Epithelial cell of proximal tubule (primary cell): ENCODE data around the gene SCAI. TPM values are rescaled to one million over a fixed set of nuclear protein-coding genes. Genes with fewer than 3 reads are reported as not detected.
"Not testable (repeated sequence)": the region's sequence is repeated elsewhere in the genome, so short reads cannot be mapped to it uniquely, and the experiment has no call there.

Source experiments
- DNase-seq: peaks from one replicate; pipeline ENCODE4 v3.0.0-alpha.2; 2011; ENCODE audit warnings: low read depth
- H3K4me3 ChIP-seq: 2 replicates; pipeline ENCODE4 v1.5.1; 2011; ENCODE audit warnings: low read depth, mild to moderate bottlenecking, low read length
- total RNA-seq: library from RNA; depleted of rRNA; stranded (reverse); fragments of >200 nt; gene quantifications from 2 replicates; pipeline ENCODE4 v1.2.3, GENCODE V29; 2015
- TF ChIP-seq, protein P1 (sequence below): conservative IDR thresholded peaks from 2 replicates; pipeline ENCODE4 v1.5.1; 2012; ENCODE audit warnings: low read depth, mild to moderate bottlenecking, low read length

Gene SCAI
- total RNA-seq, 1 donor from 2014 or later: 2.1 TPM

DNA sequence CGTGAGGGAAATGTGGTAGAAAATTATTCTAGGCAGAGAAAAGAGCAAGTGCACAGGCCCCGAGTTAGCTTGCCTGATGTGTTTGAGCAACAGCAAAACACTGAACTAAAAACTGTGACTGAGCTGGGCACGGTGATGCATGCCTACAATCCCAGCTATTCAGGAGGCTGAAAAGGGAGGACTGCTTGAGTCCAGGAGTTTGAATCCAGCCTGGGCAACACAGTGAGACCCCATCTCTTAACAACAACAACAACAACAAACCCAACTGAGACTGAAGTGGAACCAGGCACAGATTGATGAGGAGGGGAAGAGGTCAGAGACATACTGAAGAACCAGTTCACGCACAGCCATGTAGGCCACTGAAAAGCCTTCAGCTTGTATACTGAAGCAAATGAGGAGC is 42.5 kb downstream of the SCAI start:
- no peak overlapping the region for H3K4me3 ChIP-seq
- DNase-seq: no peak
- TF ChIP-seq, protein P1, sequence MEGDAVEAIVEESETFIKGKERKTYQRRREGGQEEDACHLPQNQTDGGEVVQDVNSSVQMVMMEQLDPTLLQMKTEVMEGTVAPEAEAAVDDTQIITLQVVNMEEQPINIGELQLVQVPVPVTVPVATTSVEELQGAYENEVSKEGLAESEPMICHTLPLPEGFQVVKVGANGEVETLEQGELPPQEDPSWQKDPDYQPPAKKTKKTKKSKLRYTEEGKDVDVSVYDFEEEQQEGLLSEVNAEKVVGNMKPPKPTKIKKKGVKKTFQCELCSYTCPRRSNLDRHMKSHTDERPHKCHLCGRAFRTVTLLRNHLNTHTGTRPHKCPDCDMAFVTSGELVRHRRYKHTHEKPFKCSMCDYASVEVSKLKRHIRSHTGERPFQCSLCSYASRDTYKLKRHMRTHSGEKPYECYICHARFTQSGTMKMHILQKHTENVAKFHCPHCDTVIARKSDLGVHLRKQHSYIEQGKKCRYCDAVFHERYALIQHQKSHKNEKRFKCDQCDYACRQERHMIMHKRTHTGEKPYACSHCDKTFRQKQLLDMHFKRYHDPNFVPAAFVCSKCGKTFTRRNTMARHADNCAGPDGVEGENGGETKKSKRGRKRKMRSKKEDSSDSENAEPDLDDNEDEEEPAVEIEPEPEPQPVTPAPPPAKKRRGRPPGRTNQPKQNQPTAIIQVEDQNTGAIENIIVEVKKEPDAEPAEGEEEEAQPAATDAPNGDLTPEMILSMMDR: no peak

DNA sequence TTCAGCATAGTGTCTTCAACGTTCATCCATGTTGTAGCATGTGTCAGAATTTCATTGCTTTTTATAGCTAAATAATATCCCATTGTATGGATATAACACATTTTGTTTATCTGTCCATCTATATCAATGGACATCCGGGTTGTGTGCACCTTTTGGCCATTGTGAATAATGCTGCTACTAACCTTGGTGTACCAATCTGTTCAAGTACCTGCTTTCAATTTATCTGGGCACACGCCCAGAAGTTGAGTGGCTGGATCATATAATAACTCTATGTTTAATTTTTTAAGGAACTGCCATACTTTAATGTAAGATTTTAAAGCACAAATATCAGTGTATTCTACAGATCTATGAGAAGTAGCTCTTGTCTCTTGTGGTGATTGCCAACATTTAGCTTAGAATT is 43.5 kb downstream of the SCAI start:
- no peak overlapping the region for H3K4me3 ChIP-seq
- TF ChIP-seq, protein P1: no peak
- no peak for DNase-seq

DNA sequence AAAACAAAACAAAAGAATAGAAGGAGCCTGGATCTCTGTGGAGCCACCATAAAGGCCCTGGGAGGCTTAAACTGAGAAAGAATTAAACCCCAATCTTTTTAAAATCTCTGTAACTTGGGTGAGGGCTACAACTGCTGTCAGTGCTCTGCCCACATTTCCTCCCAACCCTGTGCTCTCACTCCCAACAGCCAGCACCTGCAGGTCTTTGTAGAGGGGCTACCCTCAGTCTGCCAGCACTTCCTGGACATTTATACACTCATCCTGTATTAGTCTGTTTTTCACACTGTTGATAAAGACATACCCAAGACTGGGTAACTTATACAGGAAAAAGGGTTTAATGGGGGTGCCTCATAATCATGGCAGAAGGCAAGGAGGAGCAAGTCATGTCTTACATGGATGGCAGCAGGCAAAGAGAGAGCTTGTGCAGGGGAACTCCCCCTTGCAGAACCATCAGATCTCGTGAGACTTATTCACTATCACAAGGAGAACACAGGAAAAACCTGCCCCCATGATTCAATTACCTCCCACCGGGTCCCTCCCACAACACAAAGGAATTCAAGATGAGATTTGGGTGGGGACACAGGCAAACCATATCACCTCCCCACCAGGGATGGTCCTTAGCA is 47.4 kb downstream of the SCAI start:
- H3K4me3 ChIP-seq: no peak overlapping the region
- DNase-seq: no peak
- TF ChIP-seq, protein P1: no peak

DNA sequence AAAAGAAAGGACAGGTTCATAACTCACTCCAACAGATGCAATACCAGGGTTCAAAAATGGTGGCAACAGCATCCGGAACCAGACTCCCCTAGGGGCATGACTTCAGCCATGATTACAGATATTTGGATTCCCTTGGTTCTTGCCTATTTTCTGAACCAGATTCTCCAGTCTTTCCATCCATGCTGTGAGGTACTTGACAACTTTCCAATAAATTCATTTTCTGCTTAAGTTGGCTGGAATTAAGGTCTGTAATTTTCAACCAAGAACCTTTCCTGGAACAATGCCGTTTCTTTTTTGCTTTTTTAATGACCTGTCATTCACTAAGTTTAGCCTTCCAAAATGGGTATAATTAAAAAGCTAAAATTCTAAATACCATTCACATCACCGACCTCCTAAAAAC is 52.2 kb downstream of the SCAI start:
- DNase-seq: no peak
- no peak overlapping the region for H3K4me3 ChIP-seq
- TF ChIP-seq, protein P1: no peak

DNA sequence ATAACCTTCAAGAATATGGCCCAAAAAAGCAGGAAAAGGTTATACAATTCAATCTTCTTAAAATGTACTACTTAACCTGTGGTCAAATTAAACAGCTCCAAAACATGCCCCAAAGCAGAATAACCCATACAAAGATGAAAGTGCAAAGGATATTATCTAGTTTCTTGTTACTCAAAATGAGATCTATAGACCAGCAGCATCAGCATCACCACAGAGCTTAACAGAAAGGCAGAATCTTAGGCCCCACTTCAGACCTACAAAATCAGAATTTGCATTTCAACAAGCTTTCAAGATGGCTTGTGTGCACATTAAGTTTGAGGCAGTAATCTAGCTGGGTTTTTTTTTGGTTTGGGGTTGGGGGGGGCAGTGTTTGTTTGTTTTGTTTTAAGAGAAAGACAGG is 54.0 kb downstream of the SCAI start:
- H3K4me3 ChIP-seq: no peak overlapping the region
- DNase-seq: no peak
- TF ChIP-seq, protein P1: no peak

DNA sequence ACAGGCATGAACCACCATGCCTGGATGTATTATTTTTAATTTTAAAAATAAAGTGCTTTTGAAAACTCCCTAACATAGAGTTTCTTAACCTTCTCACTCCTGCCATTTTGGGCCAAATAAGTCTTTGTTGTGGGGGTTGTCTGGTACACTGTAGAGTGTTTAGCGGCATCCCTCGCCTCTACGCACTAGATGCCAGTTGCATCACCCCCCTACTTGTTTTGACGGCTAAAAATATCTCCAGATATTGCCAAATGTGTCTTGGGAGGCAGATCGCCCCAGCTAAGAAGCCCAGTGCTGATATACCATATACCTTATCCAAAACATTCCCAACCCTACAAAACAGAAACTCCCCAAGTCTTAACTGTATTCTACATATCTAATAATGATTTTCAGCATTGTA is 54.6 kb downstream of the SCAI start:
- TF ChIP-seq, protein P1: no peak
- DNase-seq: no peak
- no peak overlapping the region for H3K4me3 ChIP-seq

DNA sequence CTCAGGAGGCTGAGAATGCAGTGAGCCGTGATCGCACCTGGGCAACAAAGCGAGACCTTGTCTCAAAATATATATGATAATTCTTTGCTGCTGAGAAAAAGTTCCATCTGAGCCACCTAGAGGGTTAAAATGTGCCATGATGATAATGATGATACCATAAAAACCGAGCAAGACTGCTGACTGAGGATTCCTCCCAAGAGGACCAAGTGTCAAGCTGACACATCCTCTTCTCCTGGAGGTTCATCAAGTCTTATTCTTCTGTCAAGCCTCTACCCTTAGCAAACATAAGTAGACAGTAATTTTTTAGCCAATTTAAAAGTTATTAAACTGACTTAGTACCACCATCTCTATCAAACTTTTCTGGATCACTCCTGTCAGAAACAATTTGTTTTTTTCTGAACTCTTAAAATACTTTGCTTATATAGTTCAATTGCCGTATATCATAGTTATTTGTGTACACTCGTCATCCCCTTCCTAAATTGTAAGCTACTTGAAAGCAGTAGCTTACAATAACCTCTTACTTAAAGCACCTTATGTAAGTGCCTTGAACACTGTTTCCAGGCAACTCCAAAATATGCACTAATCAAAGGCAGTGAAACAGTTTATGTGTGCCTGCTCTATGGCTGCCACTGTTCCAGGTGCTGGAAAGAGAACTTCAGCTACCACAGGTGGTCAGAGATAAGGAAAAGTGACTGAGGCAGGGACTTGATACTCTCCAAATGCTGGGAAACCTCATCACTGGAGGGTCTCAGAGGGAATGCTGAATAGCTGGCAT is 57.4 kb downstream of the SCAI start:
- TF ChIP-seq, protein P1: no peak
- DNase-seq: no peak
- H3K4me3 ChIP-seq: no peak overlapping the region

DNA sequence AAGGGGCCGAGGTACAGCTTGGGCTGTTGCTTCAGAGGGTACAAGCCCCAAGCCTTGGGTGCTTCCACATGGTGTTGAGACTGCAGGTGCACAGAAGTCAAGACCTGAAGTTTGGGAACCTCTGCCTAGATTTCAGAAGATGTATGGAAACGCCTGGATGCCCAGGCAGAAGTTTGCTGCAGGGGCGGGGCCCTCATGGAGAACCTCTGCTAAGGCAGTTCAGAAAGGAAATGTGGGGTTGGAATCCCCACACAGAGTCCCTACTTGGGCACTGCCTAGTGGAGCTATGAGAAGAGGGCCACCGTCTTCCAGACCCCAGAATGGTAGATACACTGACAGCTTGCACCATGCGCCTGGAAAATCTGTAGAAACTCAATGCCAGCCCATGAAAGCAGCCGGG is 61.1 kb downstream of the SCAI start:
- DNase-seq, H3K4me3 ChIP-seq: not testable (repeated sequence)

DNA sequence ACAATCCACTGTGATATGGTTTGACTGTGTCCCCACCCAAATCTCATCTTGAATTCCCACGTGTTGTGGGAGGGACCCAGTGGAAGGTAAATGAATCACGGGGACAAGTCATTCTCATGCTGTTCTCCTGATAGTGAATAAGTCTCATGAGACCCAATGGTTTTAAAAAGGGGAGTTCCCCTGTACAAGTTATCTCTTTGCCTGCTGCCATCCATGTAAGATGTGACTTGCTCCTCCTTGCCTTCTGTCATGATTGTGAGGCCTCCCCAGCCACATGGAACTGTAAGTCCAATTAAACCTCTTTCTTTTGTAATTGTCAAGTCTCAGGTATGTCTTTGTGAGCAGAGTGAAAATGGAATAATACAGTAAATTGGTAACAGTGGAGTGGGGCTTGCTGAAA is 62.5 kb downstream of the SCAI start:
- DNase-seq, H3K4me3 ChIP-seq: not testable (repeated sequence)
